Astrocyte (in vitro differentiated cells and primary cell): ENCODE results near the gene CEP162.

ENCODE experiments used
- CTCF ChIP-seq: IDR thresholded peaks from 2 replicates; pipeline ENCODE4 v1.5.1; 2011; ENCODE audit warnings: low read depth, mild to moderate bottlenecking, inconsistent platforms, low read length, moderate library complexity; ENCODE audit not compliant: insufficient read depth
- EZH2 ChIP-seq: IDR thresholded peaks from 2 replicates; pipeline ENCODE4 v1.6.1; 2012; ENCODE audit warnings: mild to moderate bottlenecking, low read length, inconsistent platforms; ENCODE audit not compliant: insufficient read depth

DNA sequence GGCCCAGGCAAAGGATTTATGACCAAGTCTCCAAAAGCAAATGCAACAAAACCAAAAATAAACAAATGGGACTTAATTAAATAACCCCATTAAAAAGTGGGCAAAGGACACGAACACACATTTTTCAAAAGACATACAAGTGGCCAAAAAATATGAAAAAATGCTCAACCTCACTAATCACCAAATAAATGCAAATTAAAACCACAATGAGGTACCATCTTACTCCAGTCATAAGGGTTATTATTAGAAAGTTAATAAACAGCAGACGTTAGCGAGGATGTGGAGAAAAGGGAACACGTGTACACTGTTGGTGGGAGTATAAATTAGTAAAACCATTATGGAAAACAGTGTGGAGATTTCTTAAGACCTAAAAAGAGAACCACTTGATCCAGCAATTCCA, 71.1 kb downstream of the CEP162 start:
- TF ChIP-seq CTCF, result no peak
- TF ChIP-seq EZH2, result no peak
